HL-60 (cell line): ENCODE results near the gene PCDHGA7.

Source experiments
- CTCF ChIP-seq: IDR thresholded peaks from one replicate; pipeline ENCODE4 v1.5.1; 2011; ENCODE audit warnings: low read length, control low read depth, inconsistent platforms; ENCODE audit not compliant: insufficient read depth
- POLR2AphosphoS5 ChIP-seq: IDR thresholded peaks from 2 replicates; pipeline ENCODE4 v1.6.1; 2012; ENCODE audit warnings: low read depth
- REST ChIP-seq: IDR thresholded peaks from 2 replicates; pipeline ENCODE4 v1.6.1; 2012; ENCODE audit warnings: low read depth; ENCODE audit not compliant: insufficient replicate concordance
- SPI1 ChIP-seq: IDR thresholded peaks from 2 replicates; pipeline ENCODE4 v1.6.1; 2012; ENCODE audit warnings: low read depth, mild to moderate bottlenecking, borderline replicate concordance

DNA sequence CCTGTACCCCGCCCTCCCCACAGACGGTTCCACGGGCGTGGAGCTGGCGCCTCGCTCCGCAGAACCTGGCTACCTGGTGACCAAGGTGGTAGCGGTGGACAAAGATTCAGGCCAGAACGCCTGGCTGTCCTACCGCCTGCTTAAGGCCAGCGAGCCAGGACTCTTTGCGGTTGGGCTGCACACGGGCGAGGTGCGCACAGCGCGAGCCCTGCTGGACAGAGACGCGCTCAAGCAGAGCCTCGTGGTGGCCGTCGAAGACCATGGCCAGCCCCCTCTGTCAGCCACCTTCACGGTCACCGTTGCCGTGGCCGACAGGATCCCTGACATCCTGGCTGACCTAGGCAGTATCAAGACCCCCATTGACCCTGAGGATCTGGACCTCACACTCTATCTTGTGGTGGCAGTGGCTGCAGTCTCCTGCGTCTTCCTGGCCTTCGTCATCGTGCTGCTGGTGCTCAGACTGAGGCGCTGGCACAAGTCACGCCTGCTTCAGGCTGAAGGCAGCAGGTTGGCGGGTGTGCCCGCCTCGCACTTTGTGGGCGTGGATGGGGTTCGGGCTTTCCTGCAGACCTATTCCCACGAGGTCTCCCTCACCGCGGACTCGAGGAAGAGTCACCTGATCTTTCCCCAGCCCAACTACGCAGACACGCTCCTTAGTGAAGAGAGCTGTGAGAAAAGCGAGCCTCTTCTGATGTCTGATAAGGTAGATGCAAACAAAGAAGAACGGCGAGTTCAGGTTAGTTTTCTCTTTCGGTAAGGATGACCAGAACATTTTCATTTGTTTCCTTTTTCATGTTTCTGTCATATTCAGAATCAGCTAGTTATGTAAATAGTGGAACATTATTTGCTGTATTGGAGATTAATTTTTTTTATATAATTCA lies 16.3 kb upstream of the PCDHGA7 start:
- no peak for TF ChIP-seq CTCF
- no peak for TF ChIP-seq REST
- no peak for TF ChIP-seq POLR2AphosphoS5
- TF ChIP-seq SPI1 = no peak
